IMR-90 (cell line): Measurements from ENCODE around the gene OTOG.

Experiments used
- CEBPB ChIP-seq: IDR thresholded peaks from 2 replicates; pipeline ENCODE4 v1.6.1; 2012; ENCODE audit warnings: low read depth, low read length, improper control_type of control experiment
- ELK1 ChIP-seq: fragments of 150-350 bp; IDR thresholded peaks from 2 replicates; pipeline ENCODE4 v1.6.1; 2016; ENCODE audit warnings: low read depth, mild to moderate bottlenecking, low read length, moderate library complexity, borderline replicate concordance
- MAFK ChIP-seq: IDR thresholded peaks from 2 replicates; pipeline ENCODE4 v1.6.1; 2012; ENCODE audit warnings: low read depth, low read length, improper control_type of control experiment
- POLR2A ChIP-seq: IDR thresholded peaks from 2 replicates; pipeline ENCODE4 v1.6.1; 2012; ENCODE audit warnings: mild to moderate bottlenecking, low read depth, low read length
- RAD21 ChIP-seq: IDR thresholded peaks from 2 replicates; pipeline ENCODE4 v1.6.1; 2012; ENCODE audit warnings: low read length, improper control_type of control experiment
- TF ChIP-seq, protein P1 (sequence below): conservative IDR thresholded peaks from 2 replicates; pipeline ENCODE4 v1.5.1; 2012; ENCODE audit warnings: mild to moderate bottlenecking, low read depth, low read length, improper control_type of control experiment
- TF ChIP-seq, protein P2 (sequence below): fragments of 150-350 bp; IDR thresholded peaks from 2 replicates; pipeline ENCODE4 v1.6.1; 2017; ENCODE audit warnings: mild to moderate bottlenecking, antibody characterized with exemption, low read length, low read depth

- TF ChIP-seq, protein P1, sequence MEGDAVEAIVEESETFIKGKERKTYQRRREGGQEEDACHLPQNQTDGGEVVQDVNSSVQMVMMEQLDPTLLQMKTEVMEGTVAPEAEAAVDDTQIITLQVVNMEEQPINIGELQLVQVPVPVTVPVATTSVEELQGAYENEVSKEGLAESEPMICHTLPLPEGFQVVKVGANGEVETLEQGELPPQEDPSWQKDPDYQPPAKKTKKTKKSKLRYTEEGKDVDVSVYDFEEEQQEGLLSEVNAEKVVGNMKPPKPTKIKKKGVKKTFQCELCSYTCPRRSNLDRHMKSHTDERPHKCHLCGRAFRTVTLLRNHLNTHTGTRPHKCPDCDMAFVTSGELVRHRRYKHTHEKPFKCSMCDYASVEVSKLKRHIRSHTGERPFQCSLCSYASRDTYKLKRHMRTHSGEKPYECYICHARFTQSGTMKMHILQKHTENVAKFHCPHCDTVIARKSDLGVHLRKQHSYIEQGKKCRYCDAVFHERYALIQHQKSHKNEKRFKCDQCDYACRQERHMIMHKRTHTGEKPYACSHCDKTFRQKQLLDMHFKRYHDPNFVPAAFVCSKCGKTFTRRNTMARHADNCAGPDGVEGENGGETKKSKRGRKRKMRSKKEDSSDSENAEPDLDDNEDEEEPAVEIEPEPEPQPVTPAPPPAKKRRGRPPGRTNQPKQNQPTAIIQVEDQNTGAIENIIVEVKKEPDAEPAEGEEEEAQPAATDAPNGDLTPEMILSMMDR, result no peak
- no peak for TF ChIP-seq CEBPB
- TF ChIP-seq ELK1, result no peak
- TF ChIP-seq, protein P2, sequence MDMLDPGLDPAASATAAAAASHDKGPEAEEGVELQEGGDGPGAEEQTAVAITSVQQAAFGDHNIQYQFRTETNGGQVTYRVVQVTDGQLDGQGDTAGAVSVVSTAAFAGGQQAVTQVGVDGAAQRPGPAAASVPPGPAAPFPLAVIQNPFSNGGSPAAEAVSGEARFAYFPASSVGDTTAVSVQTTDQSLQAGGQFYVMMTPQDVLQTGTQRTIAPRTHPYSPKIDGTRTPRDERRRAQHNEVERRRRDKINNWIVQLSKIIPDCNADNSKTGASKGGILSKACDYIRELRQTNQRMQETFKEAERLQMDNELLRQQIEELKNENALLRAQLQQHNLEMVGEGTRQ, result no peak
- no peak for TF ChIP-seq POLR2A
- TF ChIP-seq MAFK, result no peak
- no peak for TF ChIP-seq RAD21
These were observed 94.8 kb downstream of the OTOG start for GRCh38 chr11:17641792-17642350.
